ENCODE results near the gene AFMID.

DNA sequence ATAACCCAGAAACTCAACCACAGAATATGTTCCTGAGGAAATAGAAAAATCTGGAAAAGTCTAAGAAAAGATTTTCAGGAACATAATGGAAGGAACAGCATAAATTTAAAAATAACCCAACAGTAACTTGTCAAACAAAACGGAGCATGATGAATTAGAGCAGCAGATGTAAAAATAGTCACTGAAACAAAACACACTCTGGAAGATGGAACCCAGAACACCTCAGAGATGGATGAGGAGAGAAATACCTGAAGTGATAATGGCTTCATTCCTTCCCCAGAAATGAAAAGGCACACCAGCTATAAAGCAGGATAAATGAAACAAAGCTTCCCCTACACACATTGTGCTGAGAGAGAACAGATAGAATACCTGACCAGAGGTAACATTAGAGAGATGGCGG is 6.7 kb upstream of the AFMID start:
- TF ChIP-seq, protein P1, sequence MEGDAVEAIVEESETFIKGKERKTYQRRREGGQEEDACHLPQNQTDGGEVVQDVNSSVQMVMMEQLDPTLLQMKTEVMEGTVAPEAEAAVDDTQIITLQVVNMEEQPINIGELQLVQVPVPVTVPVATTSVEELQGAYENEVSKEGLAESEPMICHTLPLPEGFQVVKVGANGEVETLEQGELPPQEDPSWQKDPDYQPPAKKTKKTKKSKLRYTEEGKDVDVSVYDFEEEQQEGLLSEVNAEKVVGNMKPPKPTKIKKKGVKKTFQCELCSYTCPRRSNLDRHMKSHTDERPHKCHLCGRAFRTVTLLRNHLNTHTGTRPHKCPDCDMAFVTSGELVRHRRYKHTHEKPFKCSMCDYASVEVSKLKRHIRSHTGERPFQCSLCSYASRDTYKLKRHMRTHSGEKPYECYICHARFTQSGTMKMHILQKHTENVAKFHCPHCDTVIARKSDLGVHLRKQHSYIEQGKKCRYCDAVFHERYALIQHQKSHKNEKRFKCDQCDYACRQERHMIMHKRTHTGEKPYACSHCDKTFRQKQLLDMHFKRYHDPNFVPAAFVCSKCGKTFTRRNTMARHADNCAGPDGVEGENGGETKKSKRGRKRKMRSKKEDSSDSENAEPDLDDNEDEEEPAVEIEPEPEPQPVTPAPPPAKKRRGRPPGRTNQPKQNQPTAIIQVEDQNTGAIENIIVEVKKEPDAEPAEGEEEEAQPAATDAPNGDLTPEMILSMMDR (IDR thresholded peaks at IDR 0.05; ENCODE audit: insufficient read depth, low read length, poor library complexity, severe bottlenecking), result no peak
- no peak for TF ChIP-seq EZH2phosphoT487 (conservative IDR thresholded peaks at IDR 0.05; ENCODE audit: low read length)
